Activated CD4-positive, alpha-beta memory T cell treated with anti-CD3 and anti-CD28 coated beads, Interleukin-2, amount 10 ng/mL, durations not matched to agents 7 days and 5 days (primary cell): Measurements from ENCODE around the gene H1-8. TPM values are rescaled to one million over a fixed set of nuclear protein-coding genes. Genes with fewer than 3 reads are reported as not detected.

ENCODE experiments used
- CTCF ChIA-PET: fragments of 350-600 bp; sonication (Branson Sonifier 250); formaldehyde crosslinking; loops from one replicate; lab custom pipeline; 2021; ENCODE audit warnings: antibody characterized with exemption, inconsistent platforms; lab: Charles Lee
- POLR2A ChIA-PET: fragments of 350-600 bp; sonication (Branson Sonifier 250); formaldehyde crosslinking; loops from one replicate; lab custom pipeline; 2021; ENCODE audit warnings: antibody characterized with exemption; lab: Charles Lee
- DNase-seq: peaks from one replicate; pipeline ENCODE4 v3.0.0-alpha.2; 2020
- H3K27ac Mint-ChIP-seq: one replicate; pipeline ENCODE4 v1.8.0; 2021; ENCODE audit warnings: mild to moderate bottlenecking, mixed read lengths
- H3K27me3 Mint-ChIP-seq: one replicate; pipeline ENCODE4 v1.8.0; 2021; ENCODE audit warnings: mixed read lengths
- H3K36me3 Mint-ChIP-seq: one replicate; pipeline ENCODE4 v1.8.0; 2021; ENCODE audit warnings: low read depth, mixed read lengths
- H3K4me1 Mint-ChIP-seq: one replicate; pipeline ENCODE4 v1.8.0; 2021; ENCODE audit warnings: mixed read lengths
- H3K4me3 Mint-ChIP-seq: one replicate; pipeline ENCODE4 v1.8.0; 2021; ENCODE audit warnings: mild to moderate bottlenecking, mixed read lengths
- H3K9me3 Mint-ChIP-seq: one replicate; pipeline ENCODE4 v1.8.0; 2021; ENCODE audit warnings: mixed read lengths
- total RNA-seq, 2 experiments: library from RNA; stranded (reverse); gene quantifications; one replicate each; pipeline ENCODE4 v1.2.3, GENCODE V29; 2021

Gene H1-8
- total RNA-seq, 2 experiments from 2014 or later: not detected

- Mint-ChIP-seq H3K36me3 (no peaks in the 10 kb centered on the region), H3K4me3 (no peak overlapping the region), H3K27ac (no peak overlapping the region), H3K27me3 (peaks cover 14% of the 10 kb centered on the region), H3K4me1 (peaks cover 28% of the 10 kb centered on the region), H3K9me3 (no peaks in the 10 kb centered on the region)
- DNase-seq: no peak
- ChIA-PET CTCF (no interaction called here), POLR2A (interaction anchor here (2.2 kb wide), 1 partner anchor 18 kb away, joined by 11 read pairs; no protein-coding TSS in a partner anchor)
Observed at GRCh38 chr3:129557548-129557894, 14.5 kb downstream of the H1-8 start.

DNA sequence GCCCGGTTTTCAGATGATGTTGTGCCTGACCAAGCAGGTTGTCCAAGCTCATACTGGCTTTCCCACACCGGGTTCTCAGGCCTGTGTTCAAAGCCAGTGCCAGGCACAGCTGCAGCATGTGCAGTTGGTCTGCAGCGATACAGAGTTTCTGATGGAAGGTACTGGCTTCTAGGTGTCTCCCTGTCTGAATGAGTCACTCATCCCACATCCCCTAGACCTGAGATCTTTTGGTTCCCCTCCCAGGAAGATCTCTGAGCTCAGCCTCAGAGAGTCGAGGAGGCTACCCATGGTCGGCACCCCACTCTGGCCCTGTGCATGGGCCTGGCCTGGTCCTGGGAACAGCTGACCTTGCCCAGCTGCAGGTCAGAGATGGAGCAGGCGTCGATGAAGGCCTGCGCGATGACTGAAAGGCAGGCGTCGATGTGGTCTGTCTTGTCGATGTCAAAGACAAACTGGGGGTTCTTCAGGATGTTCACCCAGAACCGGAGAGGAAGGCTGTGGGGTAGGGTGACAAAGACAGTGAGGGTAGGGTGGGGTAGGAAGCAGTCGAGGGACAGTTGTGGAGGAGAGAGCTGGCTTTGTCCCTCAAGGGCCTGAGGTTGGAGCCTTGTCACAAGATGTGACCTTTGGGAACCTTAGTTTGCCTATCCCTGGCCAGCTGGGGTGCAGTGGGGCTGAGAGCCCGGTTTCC is 15.3 kb downstream of the H1-8 start:
- Mint-ChIP-seq H3K27ac (peak overlapping the region; percentile 65), H3K4me3 (no peak overlapping the region), H3K27me3 (peaks cover 10% of the 10 kb centered on the region), H3K4me1 (peaks cover 28% of the 10 kb centered on the region), H3K9me3 (no peaks in the 10 kb centered on the region), H3K36me3 (no peaks in the 10 kb centered on the region)
- no peak for DNase-seq
- ChIA-PET POLR2A (interaction anchor here (0.9 to 2.2 kb wide), 2 partner anchors 10 to 18 kb away, joined by 3 to 11 read pairs; no protein-coding TSS in a partner anchor), CTCF (interaction anchor here (0.6 to 1.4 kb wide), 2 partner anchors 47 to 68 kb away, joined by 3 to 5 read pairs; no protein-coding TSS in a partner anchor)

- ChIA-PET CTCF (interaction anchor here (0.6 to 1.4 kb wide), 3 partner anchors 46 to 297 kb away, joined by 3 to 5 read pairs (median 3); no protein-coding TSS in a partner anchor), POLR2A (interaction anchor here (0.9 to 2.2 kb wide), 2 partner anchors 9 to 17 kb away, joined by 3 to 11 read pairs; no protein-coding TSS in a partner anchor)
- H3K9me3 Mint-ChIP-seq: no peaks in the 10 kb centered on the region
- no peak overlapping the region for H3K4me3 Mint-ChIP-seq
- peaks cover 22% of the 10 kb centered on the region for H3K4me1 Mint-ChIP-seq
- no peaks in the 10 kb centered on the region for H3K36me3 Mint-ChIP-seq
- DNase-seq: no peak
- H3K27me3 Mint-ChIP-seq: peaks cover 9% of the 10 kb centered on the region
- no peak overlapping the region for H3K27ac Mint-ChIP-seq
Observed at GRCh38 chr3:129558772-129559564, 16.0 kb downstream of the H1-8 start.

GRCh38 chr3:129559565-129560079 is 16.6 kb downstream of the H1-8 start:
- no peaks in the 10 kb centered on the region for H3K9me3 Mint-ChIP-seq
- ChIA-PET CTCF (interaction anchor here (0.6 to 1.4 kb wide), 2 partner anchors 69 to 297 kb away, joined by 3 to 5 read pairs; no protein-coding TSS in a partner anchor), POLR2A (interaction anchor here (2.2 kb wide), 1 partner anchor 16 kb away, joined by 11 read pairs; no protein-coding TSS in a partner anchor)
- peaks cover 3% of the 10 kb centered on the region for H3K27me3 Mint-ChIP-seq
- DNase-seq: no peak
- H3K36me3 Mint-ChIP-seq: no peaks in the 10 kb centered on the region
- peaks cover 16% of the 10 kb centered on the region for H3K4me1 Mint-ChIP-seq
- H3K27ac Mint-ChIP-seq: no peak overlapping the region
- no peak overlapping the region for H3K4me3 Mint-ChIP-seq

DNA sequence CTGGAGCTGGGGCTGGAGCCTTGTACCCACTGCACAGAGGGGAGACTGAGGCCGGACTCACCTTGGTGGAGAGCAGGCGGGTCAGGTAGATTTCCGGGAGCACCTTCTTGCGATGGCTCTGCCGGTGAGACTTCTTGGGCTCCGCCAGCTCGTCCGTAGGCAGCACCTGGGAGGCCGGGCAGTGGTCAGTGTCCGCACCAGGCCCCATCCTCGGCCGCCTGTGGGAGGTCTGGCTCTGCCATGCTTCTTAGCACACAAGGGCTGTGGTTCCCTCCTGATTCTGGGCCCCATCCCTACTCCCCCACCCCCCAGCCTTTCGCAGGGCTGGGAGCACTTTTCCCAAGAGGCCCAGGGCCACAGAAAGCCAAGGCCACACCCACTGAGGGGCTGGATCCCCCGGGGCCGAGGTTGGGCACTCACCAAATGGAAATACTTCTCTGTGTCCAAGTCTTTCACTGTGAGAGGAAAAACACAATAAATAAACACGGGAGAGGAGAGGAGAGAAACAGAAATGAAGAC is 17.4 kb downstream of the H1-8 start:
- Mint-ChIP-seq H3K36me3 (no peaks in the 10 kb centered on the region), H3K4me3 (no peak overlapping the region), H3K9me3 (no peaks in the 10 kb centered on the region), H3K27me3 (peaks cover 2% of the 10 kb centered on the region), H3K27ac (no peak overlapping the region), H3K4me1 (peaks cover 15% of the 10 kb centered on the region)
- POLR2A ChIA-PET: no interaction called here
- no peak for DNase-seq
- CTCF ChIA-PET: no interaction called here

- H3K9me3 Mint-ChIP-seq: no peaks in the 10 kb centered on the region
- H3K4me3 Mint-ChIP-seq: no peak overlapping the region
- DNase-seq: no peak
- peaks cover 2% of the 10 kb centered on the region for H3K27me3 Mint-ChIP-seq
- H3K36me3 Mint-ChIP-seq: no peaks in the 10 kb centered on the region
- H3K4me1 Mint-ChIP-seq: peaks cover 15% of the 10 kb centered on the region
- H3K27ac Mint-ChIP-seq: no peak overlapping the region
- CTCF ChIA-PET: no interaction called here
- POLR2A ChIA-PET: interaction anchor here (1.6 kb wide), 1 partner anchor 45 kb away, joined by 4 read pairs; the partner anchor contains the start of gene PLXND1
Observed at GRCh38 chr3:129560911-129561594, 18.1 kb downstream of the H1-8 start.

DNA sequence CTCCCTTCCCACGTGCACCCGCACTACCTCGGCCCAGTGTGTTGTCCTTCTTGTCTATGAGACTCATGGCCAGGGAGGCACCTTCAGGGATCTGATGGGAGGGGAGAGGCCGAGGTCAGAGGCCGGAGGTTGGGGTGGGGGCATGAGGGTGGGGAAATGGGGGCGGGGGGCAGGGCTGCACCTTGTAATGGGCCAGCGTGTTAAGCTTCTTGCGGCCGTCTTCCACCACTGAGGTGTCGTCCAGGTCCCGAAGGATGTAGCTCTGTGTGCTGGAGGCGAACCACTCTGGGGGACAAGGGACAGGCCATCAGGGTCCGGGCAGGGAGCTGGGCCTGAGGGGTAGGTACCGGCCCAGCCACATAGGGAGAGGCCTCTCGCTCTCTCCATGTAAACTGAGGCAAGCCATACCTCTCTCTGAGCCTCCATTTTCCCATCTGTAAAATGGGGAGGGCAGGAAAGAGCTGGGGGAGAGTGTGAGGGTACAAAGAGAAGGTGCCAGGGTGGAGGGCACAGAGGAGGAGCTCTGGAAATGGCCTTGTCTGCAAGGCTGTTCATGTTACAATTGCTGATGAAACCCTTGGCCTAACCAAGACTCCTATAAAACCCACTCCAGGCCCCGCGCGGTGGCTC is 18.8 kb downstream of the H1-8 start:
- Mint-ChIP-seq H3K9me3 (no peaks in the 10 kb centered on the region), H3K27me3 (peaks cover 2% of the 10 kb centered on the region), H3K4me1 (peaks cover 15% of the 10 kb centered on the region), H3K36me3 (no peaks in the 10 kb centered on the region), H3K27ac (no peak overlapping the region), H3K4me3 (no peak overlapping the region)
- POLR2A ChIA-PET: interaction anchor here (1.6 kb wide), 1 partner anchor 44 kb away, joined by 4 read pairs; the partner anchor contains the start of gene PLXND1
- CTCF ChIA-PET: no interaction called here
- DNase-seq: no peak

- Mint-ChIP-seq H3K36me3 (no peaks in the 10 kb centered on the region), H3K27me3 (peaks cover 2% of the 10 kb centered on the region), H3K9me3 (no peaks in the 10 kb centered on the region), H3K4me3 (no peak overlapping the region), H3K27ac (no peak overlapping the region), H3K4me1 (peaks cover 12% of the 10 kb centered on the region)
- ChIA-PET CTCF (no interaction called here), POLR2A (interaction anchor here (1.6 kb wide), 1 partner anchor 43 kb away, joined by 4 read pairs; the partner anchor contains the start of gene PLXND1)
- no peak for DNase-seq
Observed at GRCh38 chr3:129562803-129563202, 19.8 kb downstream of the H1-8 start.

GRCh38 chr3:129563332-129563731 is 20.4 kb downstream of the H1-8 start:
- POLR2A ChIA-PET: no interaction called here
- DNase-seq: no peak
- Mint-ChIP-seq H3K27me3 (peaks cover 2% of the 10 kb centered on the region), H3K4me1 (peaks cover 9% of the 10 kb centered on the region), H3K9me3 (no peaks in the 10 kb centered on the region), H3K4me3 (no peak overlapping the region), H3K36me3 (no peaks in the 10 kb centered on the region), H3K27ac (no peak overlapping the region)
- CTCF ChIA-PET: no interaction called here

DNA sequence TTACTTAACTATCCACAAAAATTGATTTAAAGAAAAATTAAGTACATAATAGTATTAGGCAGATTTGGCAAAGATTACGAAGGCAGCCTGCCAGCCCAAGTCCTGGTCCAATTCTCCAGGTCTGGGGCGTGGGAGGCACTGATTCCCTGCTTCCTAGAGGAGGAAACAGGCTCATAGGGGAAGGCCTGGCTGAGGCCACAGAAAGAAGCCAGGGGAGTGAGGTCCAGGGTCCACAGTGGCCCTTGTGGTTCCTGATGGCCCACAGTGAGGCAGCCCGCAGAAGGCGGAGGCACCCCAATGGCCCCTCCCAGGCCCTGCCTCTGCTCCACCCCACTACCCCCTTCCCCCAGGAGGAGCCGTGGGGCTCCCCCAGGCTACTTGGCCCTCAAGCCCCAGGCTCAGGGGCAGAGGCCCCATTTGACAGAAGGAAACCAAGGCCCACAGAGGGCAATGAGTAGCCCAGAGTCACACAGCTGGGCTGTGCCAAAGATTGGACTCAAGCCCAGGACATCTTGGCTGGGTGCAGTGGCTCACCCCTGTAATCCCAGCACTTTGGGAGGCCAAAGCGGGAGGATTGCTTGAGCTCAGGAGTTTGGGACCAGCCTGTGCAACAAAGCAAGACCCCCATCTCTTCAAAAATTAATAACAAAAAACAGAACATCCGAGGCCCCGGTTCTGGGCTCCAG is 21.0 kb downstream of the H1-8 start:
- POLR2A ChIA-PET: no interaction called here
- no peak overlapping the region for H3K4me3 Mint-ChIP-seq
- no peaks in the 10 kb centered on the region for H3K9me3 Mint-ChIP-seq
- H3K36me3 Mint-ChIP-seq: no peaks in the 10 kb centered on the region
- H3K27me3 Mint-ChIP-seq: peaks cover 2% of the 10 kb centered on the region
- H3K27ac Mint-ChIP-seq: no peak overlapping the region
- peaks cover 5% of the 10 kb centered on the region for H3K4me1 Mint-ChIP-seq
- CTCF ChIA-PET: no interaction called here
- DNase-seq: no peak

- no peak for DNase-seq
- H3K9me3 Mint-ChIP-seq: no peaks in the 10 kb centered on the region
- peaks cover 5% of the 10 kb centered on the region for H3K27me3 Mint-ChIP-seq
- no peak overlapping the region for H3K4me3 Mint-ChIP-seq
- POLR2A ChIA-PET: interaction anchor here (1.2 to 1.3 kb wide), 2 partner anchors 12 to 40 kb away, joined by 3 to 5 read pairs; no protein-coding TSS in a partner anchor
- H3K27ac Mint-ChIP-seq: no peak overlapping the region
- H3K4me1 Mint-ChIP-seq: peaks cover 5% of the 10 kb centered on the region
- no peaks in the 10 kb centered on the region for H3K36me3 Mint-ChIP-seq
- CTCF ChIA-PET: no interaction called here
Observed at GRCh38 chr3:129564981-129565644, 22.1 kb downstream of the H1-8 start.
